K562 (cell line): ENCODE measurements around the gene ZNF439. TPM values are rescaled to one million over a fixed set of nuclear protein-coding genes. Genes with fewer than 3 reads are reported as not detected.

Experiments
- HDAC2 ChIP-seq: fragments of 450-650 bp; IDR thresholded peaks from 2 replicates; pipeline ENCODE4 v1.6.1; 2016; ENCODE audit warnings: mild to moderate bottlenecking
- MGA ChIP-seq: fragments of 450-650 bp; IDR thresholded peaks from 2 replicates; pipeline ENCODE4 v1.6.1; 2016; ENCODE audit warnings: mild to moderate bottlenecking, moderate library complexity
- RBBP5 ChIP-seq: fragments of 200-600 bp; sonication (generic); IDR thresholded peaks from 2 replicates; pipeline ENCODE4 v1.6.1; 2012; ENCODE audit warnings: borderline replicate concordance, mild to moderate bottlenecking, low read length, control low read depth, inconsistent platforms; ENCODE audit not compliant: insufficient read depth, poor library complexity, severe bottlenecking
- ZNF12 ChIP-seq: sonication (generic); formaldehyde crosslinking; IDR thresholded peaks from 2 replicates; pipeline ENCODE4 v1.4.0; 2020; ENCODE audit warnings: mild to moderate bottlenecking, missing genetic modification reagents
- ZNF445 ChIP-seq: fragments of 250-450 bp; sonication (Bioruptor Pico); IDR thresholded peaks from 2 replicates; pipeline ENCODE4 v1.4.0; 2020; ENCODE audit warnings: low read depth, mild to moderate bottlenecking, moderate library complexity
- polyA plus RNA-seq, 8 experiments: library from polyadenylated mRNA; depleted of rRNA in 4 of 8; stranded (reverse) in 5 of 8; unstranded in 3 of 8; fragments of >200 nt; fragmentation: Nextera tagmentation in 2 of 8; fragmentation: Illumina TruSeq in 1 of 8; extraction: Ambion mirVana in 2 of 8; extraction: Trizol in 1 of 8; gene quantifications; 2 replicates each; pipeline versions ENCODE4 v1.2.1 to v1.2.3, GENCODE V29; 2011 to 2014; ENCODE audit warnings: inconsistent platforms in 1 of 8, missing spikeins in 1 of 8
- total RNA-seq, 7 experiments: library from RNA; depleted of rRNA in 6 of 7; stranded (reverse); fragments of >200 nt in 6 of 7; fragmentation: Illumina TruSeq in 2 of 7; extraction: Trizol in 2 of 7; gene quantifications; 2 replicates each; pipeline versions ENCODE4 v1.2.1 to v1.2.3, GENCODE V29; 2011 to 2021; ENCODE audit warnings: low replicate concordance in 1 of 7
- TF ChIP-seq, protein P1 (sequence below), 2 experiments: IDR thresholded peaks in 1 of 2; conservative IDR thresholded peaks in 1 of 2; 2 replicates each; pipeline ENCODE4 v1.6.1; 2016; ENCODE audit warnings: low read depth in 2 of 2, mild to moderate bottlenecking in 1 of 2, missing compliant biosample characterization in 1 of 2, missing genetic modification characterization in 1 of 2, moderate library complexity in 1 of 2
- TF ChIP-seq, protein P2 (sequence below): IDR thresholded peaks from 2 replicates; pipeline ENCODE4 v1.6.1; 2011; ENCODE audit warnings: borderline replicate concordance, low read depth, mild to moderate bottlenecking, moderate library complexity, low read length; ENCODE audit not compliant: insufficient read depth, poor library complexity, severe bottlenecking

ZNF439 gene
- total and polyA plus RNA-seq, 9 of the 15 experiments (the other 6 are each of a cell fraction or from before 2014, with no cell fraction given) = 0.04 to 0.18 (median 0.10) TPM; not detected in 3

- peak; percentile 67 for TF ChIP-seq RBBP5
- TF ChIP-seq, protein P1, sequence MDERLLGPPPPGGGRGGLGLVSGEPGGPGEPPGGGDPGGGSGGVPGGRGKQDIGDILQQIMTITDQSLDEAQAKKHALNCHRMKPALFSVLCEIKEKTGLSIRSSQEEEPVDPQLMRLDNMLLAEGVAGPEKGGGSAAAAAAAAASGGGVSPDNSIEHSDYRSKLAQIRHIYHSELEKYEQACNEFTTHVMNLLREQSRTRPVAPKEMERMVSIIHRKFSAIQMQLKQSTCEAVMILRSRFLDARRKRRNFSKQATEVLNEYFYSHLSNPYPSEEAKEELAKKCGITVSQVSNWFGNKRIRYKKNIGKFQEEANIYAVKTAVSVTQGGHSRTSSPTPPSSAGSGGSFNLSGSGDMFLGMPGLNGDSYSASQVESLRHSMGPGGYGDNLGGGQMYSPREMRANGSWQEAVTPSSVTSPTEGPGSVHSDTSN (CRISPR knock-in tag; IDR thresholded peaks at IDR 0.05; ENCODE audit: low read depth) = peak; percentile 87
- TF ChIP-seq, protein P1 (tag; conservative IDR thresholded peaks at IDR 0.05; ENCODE audit: low read depth) = peak; percentile 77
- TF ChIP-seq ZNF12 (CRISPR knock-in tag) = 0 out of 2 replicates have a peak, but pooled peaks have one; percentile 45
- peak; percentile 87 for TF ChIP-seq MGA
- TF ChIP-seq, protein P2, sequence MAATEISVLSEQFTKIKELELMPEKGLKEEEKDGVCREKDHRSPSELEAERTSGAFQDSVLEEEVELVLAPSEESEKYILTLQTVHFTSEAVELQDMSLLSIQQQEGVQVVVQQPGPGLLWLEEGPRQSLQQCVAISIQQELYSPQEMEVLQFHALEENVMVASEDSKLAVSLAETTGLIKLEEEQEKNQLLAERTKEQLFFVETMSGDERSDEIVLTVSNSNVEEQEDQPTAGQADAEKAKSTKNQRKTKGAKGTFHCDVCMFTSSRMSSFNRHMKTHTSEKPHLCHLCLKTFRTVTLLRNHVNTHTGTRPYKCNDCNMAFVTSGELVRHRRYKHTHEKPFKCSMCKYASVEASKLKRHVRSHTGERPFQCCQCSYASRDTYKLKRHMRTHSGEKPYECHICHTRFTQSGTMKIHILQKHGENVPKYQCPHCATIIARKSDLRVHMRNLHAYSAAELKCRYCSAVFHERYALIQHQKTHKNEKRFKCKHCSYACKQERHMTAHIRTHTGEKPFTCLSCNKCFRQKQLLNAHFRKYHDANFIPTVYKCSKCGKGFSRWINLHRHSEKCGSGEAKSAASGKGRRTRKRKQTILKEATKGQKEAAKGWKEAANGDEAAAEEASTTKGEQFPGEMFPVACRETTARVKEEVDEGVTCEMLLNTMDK = no peak
- no peak for TF ChIP-seq ZNF445 (CRISPR knock-in tag)
- peak; percentile 52; the same call in 1 of the 2 replicates for TF ChIP-seq HDAC2
Measured at GRCh38 chr19:11887611-11888531, 39.3 kb downstream of the ZNF439 start, which contains the start of gene ZNF69 (continued).
